Stimulated activated CD8-positive, alpha-beta memory T cell treated with anti-CD3 and anti-CD28 coated beads, Interleukin-4, amount 100 ng/mL, for 1 hour (primary cell): Measurements from ENCODE around the gene KRT83.
A peak's percentile ranks its signal among the peaks of the same experiment; 100 is the strongest.
"Not testable (repeated sequence)": the region's sequence is repeated elsewhere in the genome, so short reads cannot be mapped to it uniquely, and the experiment has no call there.

ENCODE experiments used
- DNase-seq, 2 donors: peaks; one replicate each; pipeline ENCODE4 v3.0.0-alpha.2; 2020; ENCODE audit warnings: low read depth in 2 of 2, low spot score in 1 of 2

Gene KRT83

GRCh38 chr12:52333321-52333720 is 12.1 kb upstream of the KRT83 start:
- no peak for DNase-seq

DNA sequence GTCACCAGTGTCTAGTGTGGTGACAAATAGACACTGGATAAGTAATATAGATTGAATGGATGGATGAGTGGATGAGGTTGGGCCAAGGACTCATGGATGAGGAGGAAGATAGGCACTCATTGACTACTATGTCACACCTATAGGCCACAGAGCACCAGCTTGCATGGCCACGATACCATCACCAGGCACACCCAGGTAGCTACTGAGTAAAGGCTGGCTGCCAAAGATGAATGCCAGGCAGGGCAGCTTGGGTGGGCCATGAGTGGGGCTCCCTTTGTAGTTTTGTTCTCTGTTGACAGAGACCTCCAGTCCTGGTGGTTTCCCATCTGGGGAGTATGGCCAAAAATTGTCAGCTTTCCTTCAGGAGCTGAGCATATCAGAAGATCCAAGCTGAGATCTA is 11.2 kb upstream of the KRT83 start:
- DNase-seq: no peak

DNA sequence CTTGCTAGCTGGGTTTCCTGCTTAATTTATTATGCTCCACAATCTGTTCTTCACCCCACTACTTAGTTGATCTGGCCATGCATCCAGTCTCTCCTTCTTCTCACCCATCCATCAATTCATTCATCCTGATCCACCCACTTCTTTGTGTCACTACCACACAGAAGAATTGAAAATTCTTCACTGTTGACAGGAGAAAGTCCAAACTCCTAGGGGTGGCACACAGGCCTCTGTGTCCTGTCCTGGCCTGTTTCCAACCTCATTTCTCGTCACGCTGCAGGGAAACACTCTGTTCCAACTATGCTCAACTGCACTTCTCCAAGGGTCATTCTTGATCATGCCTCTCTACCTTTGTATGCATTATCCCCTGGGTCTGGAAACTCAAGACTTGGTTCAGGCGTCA is 10.6 kb upstream of the KRT83 start:
- DNase-seq: no peak

DNA sequence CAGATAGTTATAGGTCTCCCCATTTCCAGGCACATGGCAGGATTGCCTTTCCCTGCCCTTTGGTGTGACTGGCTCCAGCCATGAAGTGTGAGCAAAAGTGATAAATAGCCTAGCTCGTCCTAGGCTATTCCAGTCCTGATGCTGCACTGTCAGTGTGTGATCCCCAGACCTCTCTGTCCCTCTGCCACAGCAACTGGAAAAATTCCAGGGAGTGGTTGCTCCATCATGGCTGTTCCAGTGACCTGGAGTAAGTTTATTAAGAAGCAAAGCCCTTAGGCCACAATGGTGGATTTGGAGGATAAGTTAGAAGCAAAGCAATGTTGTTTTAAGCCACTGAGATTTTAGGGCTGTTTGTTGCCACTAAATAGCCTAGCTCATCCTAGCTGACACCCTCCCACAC is 9.8 kb upstream of the KRT83 start:
- no peak for DNase-seq

DNA sequence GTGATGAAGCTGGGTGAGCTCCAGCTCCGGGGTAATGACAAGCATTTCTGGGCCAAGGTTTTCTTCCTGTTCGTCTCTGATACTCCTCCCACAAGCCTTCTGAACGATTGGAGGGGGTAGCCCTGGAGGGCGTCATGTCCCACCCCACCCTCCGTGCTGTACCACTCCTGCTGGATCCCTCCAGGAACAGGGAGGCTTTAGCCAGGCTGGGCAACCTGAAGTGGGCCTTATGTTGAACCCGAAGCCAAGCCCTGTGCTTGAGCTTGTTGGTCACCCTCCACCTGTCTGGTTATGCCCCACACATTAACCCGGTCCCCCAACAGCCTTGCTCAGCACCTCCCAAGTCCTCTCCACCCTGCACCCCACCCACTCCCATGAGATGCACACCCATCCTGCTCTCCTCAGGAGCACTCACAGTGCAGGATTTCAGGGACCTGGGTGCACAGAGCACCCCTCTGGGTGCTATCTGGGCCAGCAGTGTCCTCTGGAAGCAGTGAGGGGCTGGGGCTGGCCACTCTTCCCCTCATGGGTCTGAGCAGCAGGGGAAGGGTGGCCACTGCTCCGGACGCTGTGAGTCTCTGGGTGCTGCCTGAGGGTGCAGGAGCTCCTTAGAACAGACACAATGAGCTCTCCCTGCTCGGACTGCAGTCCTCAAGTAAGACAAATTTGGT is 6.8 kb upstream of the KRT83 start:
- no peak for DNase-seq

DNA sequence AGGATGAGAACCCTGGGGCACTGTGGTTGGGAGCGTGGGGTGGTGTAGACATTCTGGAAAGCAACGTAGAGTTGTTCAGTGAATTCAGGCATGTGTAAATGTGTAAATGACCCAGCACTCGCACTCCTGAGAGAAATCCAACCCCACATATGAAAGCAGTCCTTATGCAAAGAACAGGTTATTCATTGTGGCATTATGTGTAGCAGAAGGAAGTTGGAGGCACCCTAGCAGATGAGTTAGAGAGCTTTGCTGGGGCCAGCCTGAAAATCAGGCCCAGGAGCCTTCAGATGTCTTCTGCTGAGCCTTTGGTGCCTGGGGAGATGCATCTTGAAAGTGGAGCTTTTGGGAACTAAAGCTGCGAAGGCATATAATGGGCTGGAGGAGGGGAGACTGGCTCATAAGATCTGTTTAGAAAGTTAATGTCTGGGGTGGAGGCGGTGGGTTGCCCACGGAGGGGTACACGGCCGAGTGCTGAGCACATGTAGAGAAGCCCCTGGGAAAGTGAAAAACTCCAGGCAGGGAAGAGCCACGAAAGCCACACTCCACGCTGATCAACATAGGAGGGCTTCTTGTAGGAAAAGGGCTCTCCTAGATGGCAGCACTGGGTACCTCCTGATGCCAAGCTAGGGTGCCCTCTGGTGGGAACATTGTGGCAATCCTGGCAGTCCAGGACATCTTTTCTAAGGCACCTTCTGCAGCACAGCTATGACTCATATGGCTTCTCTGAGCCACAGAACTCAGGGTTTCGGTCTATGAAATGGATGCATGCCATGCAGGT is 6.0 kb upstream of the KRT83 start:
- DNase-seq: peak; percentile 37 to 56

GRCh38 chr12:52324153-52324444 is 2.9 kb upstream of the KRT83 start:
- no peak for DNase-seq

GRCh38 chr12:52323416-52324152 is 2.4 kb upstream of the KRT83 start:
- no peak for DNase-seq

DNA sequence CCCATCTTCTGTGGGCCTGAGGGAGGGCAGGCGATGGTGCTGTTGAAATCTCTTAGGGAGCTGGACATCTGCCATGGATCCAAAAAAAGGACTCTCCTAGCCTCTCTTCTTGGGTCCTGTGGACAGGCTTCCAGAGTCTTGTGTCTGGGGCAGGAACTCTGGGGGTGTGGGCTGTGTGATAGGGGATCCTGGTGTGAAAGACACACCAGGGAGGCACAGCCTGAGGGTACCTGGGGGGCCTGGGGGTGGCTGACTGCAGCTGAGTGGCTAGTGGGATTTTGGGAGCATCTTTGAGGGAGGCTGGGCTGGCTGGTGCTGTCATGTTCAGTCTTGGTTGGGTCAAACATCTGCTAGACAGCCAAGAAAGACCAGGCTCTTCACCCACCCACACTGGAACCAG is 1.8 kb upstream of the KRT83 start:
- no peak for DNase-seq

DNA sequence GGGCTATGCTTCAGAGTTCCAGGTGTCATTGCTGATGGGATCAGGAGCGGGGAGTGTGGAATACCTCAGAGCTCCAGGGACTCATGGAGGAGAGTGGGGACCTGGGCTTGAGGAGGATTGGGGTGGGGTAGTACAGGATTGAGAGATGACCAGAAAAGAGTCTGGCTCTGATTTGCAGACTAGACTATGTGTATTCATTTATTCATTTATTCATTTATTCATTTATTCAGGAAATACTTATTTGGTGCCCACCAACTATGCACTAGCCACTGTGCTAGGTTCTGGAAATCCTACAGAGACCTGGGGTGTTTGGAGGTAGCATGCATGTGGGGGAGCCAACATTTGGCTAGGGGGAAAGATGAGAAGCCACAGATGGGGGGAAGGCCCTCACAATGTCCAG is 871 bp upstream of the KRT83 start:
- DNase-seq: no peak

- DNase-seq: no peak
Measured at GRCh38 chr12:52321418-52321817, 220 bp upstream of the KRT83 start.

DNA sequence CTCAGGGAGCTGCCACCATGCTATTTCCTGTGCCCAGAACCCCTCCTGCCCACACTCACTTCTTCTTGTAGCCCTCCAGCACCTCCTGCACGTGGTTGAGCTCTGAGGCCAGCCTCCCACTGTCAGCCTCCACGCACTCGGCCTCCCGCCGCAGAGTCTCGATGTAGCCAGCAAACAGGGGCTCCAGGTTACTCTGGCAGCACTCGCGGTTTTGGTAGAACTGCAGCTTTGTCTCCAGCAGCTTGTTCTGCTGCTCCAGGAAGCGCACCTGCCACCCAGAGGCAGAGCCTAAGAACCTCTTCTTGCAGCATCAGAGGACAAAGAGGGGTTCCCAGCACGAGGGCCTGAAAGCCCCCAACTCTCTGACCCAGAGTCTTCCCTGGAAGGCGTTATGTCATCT is 2.1 kb downstream of the KRT83 start:
- no peak for DNase-seq

DNA sequence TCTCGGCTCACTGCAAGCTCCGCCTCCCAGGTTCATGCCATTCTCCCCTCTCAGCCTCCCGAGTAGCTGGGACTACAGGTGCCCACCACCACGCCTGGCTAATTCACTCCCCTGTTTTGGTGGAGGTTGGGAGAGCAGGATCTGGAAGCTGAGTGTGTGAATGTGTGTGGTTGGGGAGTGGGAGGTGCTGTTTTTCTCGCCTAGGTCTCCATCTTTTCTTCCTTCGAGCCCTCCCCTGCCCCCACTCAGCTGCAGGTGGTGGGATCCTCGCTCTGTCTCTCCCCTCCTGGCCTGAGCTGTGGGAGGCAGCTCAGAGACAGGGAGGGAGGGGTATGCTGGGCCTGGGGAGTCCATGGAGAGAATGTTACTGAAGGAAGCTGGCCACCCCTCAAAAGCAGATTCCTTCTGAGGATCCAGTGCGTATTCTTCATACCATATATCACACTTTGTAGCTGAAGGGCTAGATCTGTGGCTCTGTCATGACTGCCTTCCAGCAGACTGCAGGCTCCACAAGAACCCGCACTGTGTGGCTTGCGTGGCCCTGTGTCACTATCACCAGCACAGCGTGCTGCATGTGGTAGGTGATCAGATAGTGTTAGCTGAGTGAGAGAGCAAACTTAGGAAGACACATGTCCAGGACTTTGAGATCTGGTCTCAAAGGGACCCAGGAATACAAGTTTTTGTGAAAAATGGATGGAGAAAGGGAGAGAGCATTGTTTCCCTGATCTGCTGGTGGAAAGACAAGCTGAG is 2.8 kb downstream of the KRT83 start:
- DNase-seq: no peak

- DNase-seq: no peak
Measured at GRCh38 chr12:52317468-52318052, 3.6 kb downstream of the KRT83 start.

GRCh38 chr12:52316701-52317100 is 4.5 kb downstream of the KRT83 start:
- DNase-seq: no peak

DNA sequence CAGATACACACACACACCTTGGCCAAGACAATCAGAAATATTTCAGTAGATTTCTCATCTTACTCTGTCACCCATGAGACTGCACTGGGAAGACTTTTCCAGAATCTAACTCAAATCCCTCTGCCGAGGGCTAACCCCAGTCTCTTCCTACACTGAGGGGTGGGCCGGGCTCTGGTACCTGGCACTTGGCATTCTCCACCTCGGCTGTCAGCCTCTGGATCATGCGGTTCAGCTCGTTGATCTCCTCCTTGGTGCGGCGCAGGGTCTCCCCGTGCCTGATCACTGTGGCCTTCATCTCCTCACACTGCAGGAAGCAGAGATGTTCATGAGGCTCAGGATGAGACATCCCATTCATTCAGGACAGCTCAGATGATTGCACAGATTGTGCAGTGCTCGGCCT is 4.9 kb downstream of the KRT83 start:
- no peak for DNase-seq

- DNase-seq: not testable (repeated sequence)
Measured at GRCh38 chr12:52315721-52316120, 5.5 kb downstream of the KRT83 start.

- no peak for DNase-seq
Measured at GRCh38 chr12:52314511-52314910, 6.7 kb downstream of the KRT83 start.

DNA sequence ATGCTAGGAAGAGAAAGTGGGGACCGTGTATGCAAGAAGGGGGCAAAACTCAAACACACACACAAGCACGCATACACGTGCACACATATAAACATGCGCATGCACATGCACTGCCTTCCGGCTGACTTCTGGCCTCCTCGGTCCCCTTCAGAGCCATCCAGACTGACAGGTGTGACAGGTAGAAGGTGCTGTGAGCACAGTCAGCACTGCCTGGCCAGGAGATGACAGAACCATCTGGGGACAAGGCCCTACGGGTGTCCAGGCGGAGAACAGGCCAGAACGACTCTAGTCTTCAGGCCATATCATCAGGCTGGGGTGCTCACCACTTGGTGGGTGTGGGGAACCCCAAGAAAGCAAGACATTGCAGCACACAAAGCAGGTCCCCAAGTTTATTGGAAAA is 7.3 kb downstream of the KRT83 start:
- DNase-seq: no peak

GRCh38 chr12:52313461-52313860 is 7.7 kb downstream of the KRT83 start:
- DNase-seq: no peak

DNA sequence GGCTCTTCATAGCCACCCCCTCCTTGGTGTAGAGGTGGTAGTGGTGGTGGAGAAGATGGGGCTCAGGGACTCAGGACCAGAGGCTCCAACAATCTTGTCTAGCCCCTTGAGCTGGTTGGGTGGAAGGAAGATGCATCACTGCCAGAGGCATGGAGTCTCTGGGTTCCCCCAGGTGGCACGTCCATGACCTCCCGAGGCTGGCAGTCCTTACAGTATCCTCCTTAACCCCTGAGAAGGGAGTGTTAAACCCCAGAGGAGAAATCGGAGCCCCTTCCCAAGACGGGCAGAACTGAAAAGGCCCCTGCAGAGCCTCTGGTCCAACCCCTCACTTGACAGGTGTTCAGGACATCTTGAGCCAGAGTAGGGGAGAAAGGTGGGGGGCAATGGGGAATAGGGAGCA is 9.1 kb downstream of the KRT83 start:
- DNase-seq: no peak
